AG09319 (cell line): ENCODE measurements around the gene TMEM171.

Experiments
- DNase-seq: peaks from one replicate; pipeline ENCODE4 v3.0.0-alpha.2; 2010; ENCODE audit warnings: low read depth; ENCODE audit errors: extremely low read depth
- CTCF ChIP-seq: IDR thresholded peaks from 2 replicates; pipeline ENCODE4 v1.5.1; 2011; ENCODE audit warnings: low read depth, mild to moderate bottlenecking, inconsistent platforms, low read length, moderate library complexity

TMEM171 gene

DNA sequence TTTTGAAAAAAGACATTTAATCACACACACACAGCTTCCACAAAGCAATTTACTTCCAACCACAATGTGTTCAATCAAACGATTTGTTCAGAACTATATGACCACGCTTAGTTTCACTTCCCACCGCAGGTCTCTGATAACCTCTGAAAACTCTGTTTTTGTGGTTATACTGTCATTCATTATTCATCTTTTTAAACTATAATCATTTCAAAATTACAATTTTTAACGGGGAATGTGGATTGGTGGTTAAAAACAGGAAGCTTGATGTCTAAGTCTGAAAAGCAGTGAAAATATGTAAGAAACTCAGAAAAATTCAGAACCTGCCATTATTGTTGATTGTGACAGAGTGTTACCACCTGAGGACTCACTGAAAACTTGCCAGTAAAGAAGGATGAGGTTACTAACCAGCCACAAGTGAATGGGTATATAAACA, 39.9 kb downstream of the TMEM171 start:
- no peak for TF ChIP-seq CTCF
- no peak for DNase-seq

DNA sequence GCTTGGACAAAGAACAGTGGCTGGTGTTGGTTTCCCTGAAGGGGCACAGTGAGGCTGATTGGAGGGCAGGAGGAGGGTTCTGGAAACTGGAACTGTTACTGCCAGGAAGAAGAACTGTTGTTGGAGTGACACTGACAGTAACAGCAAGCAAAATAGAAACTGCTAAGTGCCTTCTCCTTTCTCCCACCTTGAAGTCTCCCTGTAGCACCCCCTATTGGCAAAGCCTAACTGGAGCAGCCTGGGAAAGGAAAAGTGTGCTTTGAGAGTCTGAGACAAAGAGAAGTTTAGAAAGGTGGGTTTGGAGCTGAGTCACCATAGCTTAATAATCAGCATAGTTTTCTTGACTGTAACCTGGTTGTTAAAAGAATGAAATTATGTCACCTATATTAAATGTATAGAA, 50.1 kb downstream of the TMEM171 start:
- peak; percentile 18 for TF ChIP-seq CTCF
- no peak for DNase-seq

- no peak for DNase-seq
- TF ChIP-seq CTCF = no peak
Observed at GRCh38 chr5:73171495-73171894, 51.1 kb downstream of the TMEM171 start.

DNA sequence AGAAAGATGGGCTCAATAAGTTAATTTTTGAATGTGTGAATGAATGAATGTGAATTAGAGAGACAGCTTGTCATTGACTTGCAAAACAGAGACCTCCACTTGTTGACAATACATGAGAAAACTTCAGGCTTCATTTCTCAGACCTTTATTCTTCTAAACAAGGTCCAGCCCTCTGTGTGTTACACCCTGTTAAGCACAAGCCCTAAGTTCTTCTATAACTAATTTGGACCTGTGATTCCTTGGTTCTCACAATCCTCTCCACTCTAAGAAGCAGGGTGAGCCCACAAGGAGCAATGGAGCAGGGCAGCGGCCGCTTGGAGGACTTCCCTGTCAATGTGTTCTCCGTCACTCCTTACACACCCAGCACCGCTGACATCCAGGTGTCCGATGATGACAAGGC, 52.6 kb downstream of the TMEM171 start, which contains the start of gene TMEM174:
Gene TMEM174 (plus strand): TSS at position 243 of the 400 bp plus-strand sequence. CDS start 51 bp downstream, at position 294.
- no peak for DNase-seq
- no peak for TF ChIP-seq CTCF

- no peak for DNase-seq
- no peak for TF ChIP-seq CTCF
Observed at GRCh38 chr5:73174100-73174815, 53.9 kb downstream of the TMEM171 start.

DNA sequence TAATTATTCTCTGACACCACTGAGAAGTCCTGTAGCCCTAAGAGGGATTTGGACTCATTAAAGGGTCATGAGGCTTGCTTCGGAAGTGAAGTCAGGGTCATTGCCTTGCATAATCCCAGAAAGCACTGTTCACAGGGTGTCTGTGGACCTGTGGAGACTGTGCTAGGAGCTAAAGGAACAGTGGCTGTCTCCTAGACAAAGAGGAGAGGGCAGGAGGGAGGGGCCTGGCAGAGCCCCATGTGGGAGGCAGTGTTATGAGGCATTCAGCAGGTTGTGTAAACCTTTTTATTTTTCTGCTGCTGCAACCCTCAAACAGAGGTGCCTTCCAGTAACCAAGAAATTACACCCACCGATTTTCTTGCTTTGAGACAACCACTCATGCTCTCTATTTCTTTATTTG, 55.9 kb downstream of the TMEM171 start:
- no peak for TF ChIP-seq CTCF

DNA sequence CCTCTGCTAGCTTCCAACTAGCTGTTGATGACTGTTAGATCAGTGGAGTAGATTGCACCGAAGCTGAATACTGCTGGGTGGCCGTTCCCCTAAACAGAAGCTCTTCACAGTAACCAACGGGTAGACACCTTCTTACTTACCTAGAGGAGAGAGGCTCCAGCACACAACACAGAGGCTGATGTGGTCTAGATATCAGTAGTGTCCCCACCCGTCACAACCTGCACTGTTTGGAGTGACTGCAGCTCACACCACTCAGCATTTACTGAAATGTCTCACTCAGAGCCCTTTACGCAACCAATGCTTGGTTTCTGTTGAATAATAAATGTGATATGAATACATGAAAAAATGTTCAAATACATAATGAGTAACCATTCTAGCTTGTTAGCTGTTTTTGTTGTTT, 57.9 kb downstream of the TMEM171 start:
- no peak for DNase-seq
- TF ChIP-seq CTCF = no peak

More for the DNA sequence above, 55.9 kb downstream of the TMEM171 start:
- DNase-seq = no peak
